Panc1 (cell line): ENCODE measurements around the gene TMEM39B.
"Not testable (repeated sequence)": the region's sequence is repeated elsewhere in the genome, so short reads cannot be mapped to it uniquely, and the experiment has no call there.

Source experiments
- POLR2AphosphoS5 ChIP-seq: IDR thresholded peaks from 2 replicates; pipeline ENCODE4 v1.6.1; 2012; ENCODE audit warnings: mild to moderate bottlenecking, low read depth, low read length, moderate library complexity
- SIN3A ChIP-seq: IDR thresholded peaks from 2 replicates; pipeline ENCODE4 v1.6.1; 2012; ENCODE audit warnings: low read depth, mild to moderate bottlenecking, low read length, moderate library complexity, borderline replicate concordance; ENCODE audit not compliant: insufficient read depth
- TF ChIP-seq, protein P1 (sequence below): fragments of 450-650 bp; IDR thresholded peaks from 2 replicates; pipeline ENCODE4 v1.5.1; 2017; ENCODE audit warnings: mild to moderate bottlenecking
- TF ChIP-seq, protein P2 (sequence below), 2 experiments: IDR thresholded peaks; 2 replicates each; pipeline ENCODE4 v1.6.1; 2011 to 2012; ENCODE audit warnings: low read depth in 2 of 2, control low read depth in 1 of 2, low read length in 1 of 2, mild to moderate bottlenecking in 1 of 2, moderate library complexity in 1 of 2; ENCODE audit not compliant: insufficient read depth in 1 of 2

DNA sequence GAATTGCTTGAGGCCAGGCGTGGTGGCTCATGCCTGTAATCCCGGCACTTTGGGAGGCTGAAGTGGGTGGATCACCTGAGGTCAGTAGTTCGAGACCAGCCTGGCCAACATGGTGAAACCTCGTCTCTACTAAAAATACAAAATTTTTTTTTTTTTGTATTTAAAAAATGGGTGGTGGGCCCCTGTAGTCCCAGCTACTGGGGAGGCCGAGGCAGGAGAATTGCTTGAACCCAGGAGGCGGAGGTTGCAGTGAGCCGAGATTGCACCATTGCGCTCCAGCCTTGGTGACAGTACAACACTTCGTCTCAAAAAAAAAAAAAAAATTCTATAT, 61.2 kb downstream of the TMEM39B start:
- TF ChIP-seq, protein P1, sequence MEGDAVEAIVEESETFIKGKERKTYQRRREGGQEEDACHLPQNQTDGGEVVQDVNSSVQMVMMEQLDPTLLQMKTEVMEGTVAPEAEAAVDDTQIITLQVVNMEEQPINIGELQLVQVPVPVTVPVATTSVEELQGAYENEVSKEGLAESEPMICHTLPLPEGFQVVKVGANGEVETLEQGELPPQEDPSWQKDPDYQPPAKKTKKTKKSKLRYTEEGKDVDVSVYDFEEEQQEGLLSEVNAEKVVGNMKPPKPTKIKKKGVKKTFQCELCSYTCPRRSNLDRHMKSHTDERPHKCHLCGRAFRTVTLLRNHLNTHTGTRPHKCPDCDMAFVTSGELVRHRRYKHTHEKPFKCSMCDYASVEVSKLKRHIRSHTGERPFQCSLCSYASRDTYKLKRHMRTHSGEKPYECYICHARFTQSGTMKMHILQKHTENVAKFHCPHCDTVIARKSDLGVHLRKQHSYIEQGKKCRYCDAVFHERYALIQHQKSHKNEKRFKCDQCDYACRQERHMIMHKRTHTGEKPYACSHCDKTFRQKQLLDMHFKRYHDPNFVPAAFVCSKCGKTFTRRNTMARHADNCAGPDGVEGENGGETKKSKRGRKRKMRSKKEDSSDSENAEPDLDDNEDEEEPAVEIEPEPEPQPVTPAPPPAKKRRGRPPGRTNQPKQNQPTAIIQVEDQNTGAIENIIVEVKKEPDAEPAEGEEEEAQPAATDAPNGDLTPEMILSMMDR, result not testable (repeated sequence)
- TF ChIP-seq, protein P2, sequence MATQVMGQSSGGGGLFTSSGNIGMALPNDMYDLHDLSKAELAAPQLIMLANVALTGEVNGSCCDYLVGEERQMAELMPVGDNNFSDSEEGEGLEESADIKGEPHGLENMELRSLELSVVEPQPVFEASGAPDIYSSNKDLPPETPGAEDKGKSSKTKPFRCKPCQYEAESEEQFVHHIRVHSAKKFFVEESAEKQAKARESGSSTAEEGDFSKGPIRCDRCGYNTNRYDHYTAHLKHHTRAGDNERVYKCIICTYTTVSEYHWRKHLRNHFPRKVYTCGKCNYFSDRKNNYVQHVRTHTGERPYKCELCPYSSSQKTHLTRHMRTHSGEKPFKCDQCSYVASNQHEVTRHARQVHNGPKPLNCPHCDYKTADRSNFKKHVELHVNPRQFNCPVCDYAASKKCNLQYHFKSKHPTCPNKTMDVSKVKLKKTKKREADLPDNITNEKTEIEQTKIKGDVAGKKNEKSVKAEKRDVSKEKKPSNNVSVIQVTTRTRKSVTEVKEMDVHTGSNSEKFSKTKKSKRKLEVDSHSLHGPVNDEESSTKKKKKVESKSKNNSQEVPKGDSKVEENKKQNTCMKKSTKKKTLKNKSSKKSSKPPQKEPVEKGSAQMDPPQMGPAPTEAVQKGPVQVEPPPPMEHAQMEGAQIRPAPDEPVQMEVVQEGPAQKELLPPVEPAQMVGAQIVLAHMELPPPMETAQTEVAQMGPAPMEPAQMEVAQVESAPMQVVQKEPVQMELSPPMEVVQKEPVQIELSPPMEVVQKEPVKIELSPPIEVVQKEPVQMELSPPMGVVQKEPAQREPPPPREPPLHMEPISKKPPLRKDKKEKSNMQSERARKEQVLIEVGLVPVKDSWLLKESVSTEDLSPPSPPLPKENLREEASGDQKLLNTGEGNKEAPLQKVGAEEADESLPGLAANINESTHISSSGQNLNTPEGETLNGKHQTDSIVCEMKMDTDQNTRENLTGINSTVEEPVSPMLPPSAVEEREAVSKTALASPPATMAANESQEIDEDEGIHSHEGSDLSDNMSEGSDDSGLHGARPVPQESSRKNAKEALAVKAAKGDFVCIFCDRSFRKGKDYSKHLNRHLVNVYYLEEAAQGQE (IDR thresholded peaks at IDR 0.05; ENCODE audit: insufficient read depth in 1 of 2, low read depth in 2 of 2, low read length in 1 of 2), result not testable (repeated sequence)
- not testable (repeated sequence) for TF ChIP-seq POLR2AphosphoS5, SIN3A
